ENCODE results near the gene PPP2R3B.
"Not testable (repeated sequence)": the region's sequence is repeated elsewhere in the genome, so short reads cannot be mapped to it uniquely, and the experiment has no call there.

PPP2R3B gene

DNA sequence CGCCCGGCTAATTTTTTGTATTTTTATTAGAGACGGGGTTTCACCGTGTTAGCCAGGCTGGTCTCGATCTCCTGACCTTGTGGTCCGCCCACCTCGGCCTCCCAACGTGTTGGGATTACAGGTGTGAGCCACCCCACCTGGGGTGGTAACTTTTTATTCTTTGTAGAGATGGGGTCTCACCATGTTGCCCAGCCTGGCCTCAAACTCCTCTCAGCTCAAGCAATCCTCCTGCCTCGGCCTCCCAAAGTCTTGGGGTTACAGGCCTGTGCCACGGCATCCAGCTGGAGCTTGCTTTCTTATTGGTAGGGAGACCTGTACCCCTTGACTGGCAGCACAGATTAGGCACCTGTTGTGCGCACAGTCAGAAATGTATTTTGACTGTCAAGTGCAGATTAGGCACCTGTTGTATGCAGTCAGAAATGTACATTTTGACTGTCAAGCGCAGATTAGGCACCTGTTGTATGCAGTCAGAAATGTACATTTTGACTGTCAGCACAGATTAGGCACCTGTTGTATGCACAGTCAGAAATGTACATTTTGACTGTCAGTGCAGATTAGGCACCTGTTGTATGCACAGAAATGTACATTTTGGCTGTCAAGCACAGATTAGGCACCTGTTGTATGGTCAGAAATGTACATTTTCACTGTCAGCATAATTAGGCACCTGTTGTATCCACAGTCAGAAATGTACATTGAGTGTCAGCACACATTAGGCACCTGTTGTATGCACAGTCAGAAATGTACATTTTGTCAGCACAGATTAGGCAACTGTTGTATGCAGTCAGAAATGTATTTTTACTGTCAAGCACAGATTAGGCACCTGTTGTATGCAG is 80.7 kb downstream of the PPP2R3B start:
- not testable (repeated sequence) for DNase-seq (ENCODE audit: low read depth in 2 of 2)

- DNase-seq (ENCODE audit: low read depth in 2 of 2) = no peak
These were observed 83.7 kb downstream of the PPP2R3B start for GRCh38 chrX:302975-303374.

DNA sequence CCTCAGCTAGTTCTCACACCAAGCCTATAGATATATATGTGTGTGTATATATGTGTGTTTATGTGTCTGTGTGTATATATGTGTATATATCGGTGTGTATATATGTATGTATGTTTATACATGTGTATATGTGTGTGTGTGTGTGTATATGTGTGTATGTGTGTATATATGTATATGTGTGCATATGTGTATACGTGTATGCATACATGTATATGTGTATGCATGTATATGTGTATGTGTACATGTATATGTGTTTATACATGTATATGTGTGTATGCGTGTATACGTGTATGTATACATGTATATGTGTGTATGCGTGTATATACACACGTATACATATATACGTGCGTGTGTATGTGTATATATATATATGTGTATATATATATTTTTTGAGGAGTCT is 86.4 kb downstream of the PPP2R3B start:
- DNase-seq (ENCODE audit: low read depth in 2 of 2) = no peak

DNA sequence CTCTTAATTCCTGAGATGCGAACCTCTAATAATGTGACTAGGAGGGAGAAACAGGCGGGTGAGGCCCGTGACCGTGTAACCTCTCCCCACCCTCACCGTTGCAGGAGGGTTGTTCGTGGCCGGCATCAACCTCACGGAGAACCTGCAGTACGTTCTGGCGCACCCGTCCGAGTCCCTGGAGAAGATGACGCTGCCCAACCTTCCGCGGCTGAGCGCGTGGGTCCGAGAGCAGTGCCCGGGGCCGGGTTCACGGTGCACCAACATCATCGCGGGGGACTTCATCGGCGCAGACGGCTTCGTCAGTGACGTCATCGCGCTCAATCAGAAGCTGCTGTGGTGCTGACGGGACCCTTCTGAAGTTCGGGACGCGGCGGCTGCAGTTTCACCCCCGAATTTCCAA is 87.7 kb downstream of the PPP2R3B start:
- no peak for DNase-seq (ENCODE audit: low read depth in 2 of 2)

GRCh38 chrX:295136-295535 is 91.6 kb downstream of the PPP2R3B start:
- DNase-seq (ENCODE audit: low read depth in 2 of 2) = no peak

- DNase-seq (ENCODE audit: low read depth in 2 of 2) = no peak
These were observed 93.5 kb downstream of the PPP2R3B start for GRCh38 chrX:292900-293897.

GRCh38 chrX:291411-291901 is 95.3 kb downstream of the PPP2R3B start:
- no peak for DNase-seq (ENCODE audit: low read depth in 2 of 2)

GRCh38 chrX:290476-291166 is 96.1 kb downstream of the PPP2R3B start:
- no peak for DNase-seq (ENCODE audit: low read depth in 2 of 2)

GRCh38 chrX:288561-288991 is 98.1 kb downstream of the PPP2R3B start:
- DNase-seq (ENCODE audit: low read depth in 2 of 2) = no peak

DNA sequence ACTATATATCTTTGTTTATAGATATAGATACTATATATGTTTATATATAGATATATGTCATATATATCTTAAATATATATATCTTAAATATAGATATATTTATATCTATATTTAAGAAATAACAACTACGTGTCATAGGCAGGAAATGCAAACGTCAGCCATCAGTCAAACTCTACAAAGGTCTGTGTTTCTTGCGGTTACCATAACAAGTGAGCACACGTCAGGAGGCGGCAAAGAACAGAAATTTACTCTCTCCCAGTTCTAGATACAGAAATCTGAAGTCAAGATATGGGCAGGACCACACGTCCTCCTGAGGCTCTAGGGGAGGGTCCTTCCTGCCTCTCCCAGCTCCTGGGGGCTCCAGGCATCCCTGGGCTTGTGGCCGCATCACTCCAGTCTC is 99.0 kb downstream of the PPP2R3B start:
- no peak for DNase-seq (ENCODE audit: low read depth in 2 of 2)

DNA sequence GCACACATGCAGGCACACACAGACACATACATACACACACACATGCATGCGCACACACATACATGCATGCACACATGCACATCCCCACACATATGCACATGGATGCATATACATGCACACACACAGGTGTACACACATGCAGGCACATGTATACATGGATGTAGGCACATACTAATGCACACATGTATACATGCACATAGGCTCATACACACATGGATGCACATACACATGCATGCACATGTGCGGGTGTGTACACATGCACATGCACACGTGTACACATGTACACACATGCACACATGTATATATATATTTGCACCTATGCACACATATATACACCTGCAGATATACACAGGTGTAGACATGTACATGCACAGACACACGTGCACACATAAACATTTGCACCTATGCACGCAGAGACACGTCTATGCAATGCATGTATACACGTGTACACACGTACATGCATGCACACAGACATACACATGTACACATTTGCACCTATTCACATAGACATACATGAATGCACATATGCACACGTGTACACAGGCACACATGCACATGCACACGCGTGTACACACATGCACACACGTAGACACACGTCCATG is 101.5 kb downstream of the PPP2R3B start:
- DNase-seq (ENCODE audit: low read depth in 2 of 2) = no peak

Data from stimulated activated CD8-positive, alpha-beta memory T cell treated with anti-CD3 and anti-CD28 coated beads, Interleukin-2, amount 100 ng/mL, for 48 hours (primary cell).